Measurements from ENCODE around the gene PLXNC1.

Gene PLXNC1

GRCh38 chr12:94205822-94206221 lies 57.4 kb downstream of the PLXNC1 start:
- no peak for DNase-seq (ENCODE audit: low read depth)

- DNase-seq (ENCODE audit: low read depth) = no peak
Observed at GRCh38 chr12:94206886-94207285, 58.5 kb downstream of the PLXNC1 start.

- DNase-seq (ENCODE audit: low read depth) = no peak
Observed at GRCh38 chr12:94207467-94207848, 59.1 kb downstream of the PLXNC1 start.

- no peak for DNase-seq (ENCODE audit: low read depth)
Observed at GRCh38 chr12:94207849-94208621, 59.7 kb downstream of the PLXNC1 start.

- DNase-seq (ENCODE audit: low read depth) = no peak
Observed at GRCh38 chr12:94208622-94208966, 60.2 kb downstream of the PLXNC1 start.

- no peak for DNase-seq (ENCODE audit: low read depth)
Observed at GRCh38 chr12:94209240-94209639, 60.9 kb downstream of the PLXNC1 start.

GRCh38 chr12:94211021-94211420 lies 62.6 kb downstream of the PLXNC1 start:
- DNase-seq (ENCODE audit: low read depth) = no peak

GRCh38 chr12:94218233-94218632 lies 69.9 kb downstream of the PLXNC1 start:
- no peak for DNase-seq (ENCODE audit: low read depth)

- no peak for DNase-seq (ENCODE audit: low read depth)
Observed at GRCh38 chr12:94219622-94220302, 71.4 kb downstream of the PLXNC1 start.

- DNase-seq (ENCODE audit: low read depth) = no peak
Observed at GRCh38 chr12:94220804-94221203, 72.4 kb downstream of the PLXNC1 start.

GRCh38 chr12:94222351-94223084 lies 74.1 kb downstream of the PLXNC1 start:
- no peak for DNase-seq (ENCODE audit: low read depth)

GRCh38 chr12:94223842-94224241 lies 75.5 kb downstream of the PLXNC1 start:
- no peak for DNase-seq (ENCODE audit: low read depth)

- DNase-seq (ENCODE audit: low read depth) = no peak
Observed at GRCh38 chr12:94225506-94225905, 77.1 kb downstream of the PLXNC1 start.

- no peak for DNase-seq (ENCODE audit: low read depth)
Observed at GRCh38 chr12:94225947-94226630, 77.7 kb downstream of the PLXNC1 start.

GRCh38 chr12:94227066-94227465 lies 78.7 kb downstream of the PLXNC1 start:
- DNase-seq (ENCODE audit: low read depth) = no peak

GRCh38 chr12:94228488-94228907 lies 80.1 kb downstream of the PLXNC1 start:
- no peak for DNase-seq (ENCODE audit: low read depth)

GRCh38 chr12:94229902-94230301 lies 81.5 kb downstream of the PLXNC1 start:
- no peak for DNase-seq (ENCODE audit: low read depth)

GRCh38 chr12:94230357-94230905 lies 82.1 kb downstream of the PLXNC1 start:
- no peak for DNase-seq (ENCODE audit: low read depth)

- no peak for DNase-seq (ENCODE audit: low read depth)
Observed at GRCh38 chr12:94231709-94232108, 83.3 kb downstream of the PLXNC1 start.

- DNase-seq (ENCODE audit: low read depth) = no peak
Observed at GRCh38 chr12:94235848-94236247, 87.5 kb downstream of the PLXNC1 start.

GRCh38 chr12:94239332-94239993 lies 91.1 kb downstream of the PLXNC1 start:
- DNase-seq (ENCODE audit: low read depth) = no peak

GRCh38 chr12:94240171-94240570 lies 91.8 kb downstream of the PLXNC1 start:
- no peak for DNase-seq (ENCODE audit: low read depth)

Data from GM04504 (cell line).